Keratinocyte (primary cell): Measurements from ENCODE around the gene CCDC54. TPM values are rescaled to one million over a fixed set of nuclear protein-coding genes. Genes with fewer than 3 reads are reported as not detected.

Source experiments
- DNase-seq: peaks from one replicate; pipeline ENCODE4 v3.0.0-alpha.2; 2011; ENCODE audit warnings: low read depth, missing footprints, low spot score
- FAIRE-seq: peaks from 2 replicates; lab custom pipeline; 2011; peaks lifted over from hg19 to GRCh38; lab: Jason Lieb, UNC
- H2AFZ ChIP-seq: 2 replicates; pipeline ENCODE4 v1.6.0; 2012; ENCODE audit warnings: low read length, control low read depth, inconsistent platforms; ENCODE audit not compliant: control insufficient read depth
- H3K27ac ChIP-seq: 2 replicates; pipeline ENCODE4 v1.5.1; 2011; ENCODE audit warnings: low read length; ENCODE audit not compliant: control insufficient read depth, insufficient read depth
- H3K27me3 ChIP-seq: 3 replicates; pipeline ENCODE4 v1.6.0; 2011; ENCODE audit warnings: low read length; ENCODE audit not compliant: control insufficient read depth, insufficient read depth; ENCODE audit errors: extremely low read depth
- H3K36me3 ChIP-seq, 2 experiments: 2 replicates in 1 of 2; 3 replicates in 1 of 2; pipeline ENCODE4 v1.5.1; 2011; ENCODE audit warnings: low read length in 2 of 2, mild to moderate bottlenecking in 1 of 2; ENCODE audit not compliant: control insufficient read depth in 2 of 2, insufficient read depth in 2 of 2; ENCODE audit errors: extremely low read depth in 1 of 2
- H3K4me1 ChIP-seq: 3 replicates; pipeline ENCODE4 v1.5.1; 2011; ENCODE audit warnings: low read length; ENCODE audit not compliant: control insufficient read depth, insufficient read depth; ENCODE audit errors: extremely low read depth
- H3K4me2 ChIP-seq: 3 replicates; pipeline ENCODE4 v1.6.0; 2011; ENCODE audit warnings: low read depth, low read length; ENCODE audit not compliant: control insufficient read depth, insufficient read depth; ENCODE audit errors: extremely low read depth
- H3K4me3 ChIP-seq, 3 experiments: fragments of 200-600 bp in 1 of 3; sonication (generic) in 1 of 3; 2 replicates in 2 of 3; 3 replicates in 1 of 3; pipeline ENCODE4 v1.5.1; 2011 to 2016; ENCODE audit warnings: low read length in 3 of 3, mild to moderate bottlenecking in 3 of 3, control low read depth in 2 of 3, inconsistent platforms in 1 of 3, low read depth in 1 of 3, mixed read lengths in 1 of 3, mixed run types in 1 of 3, moderate library complexity in 1 of 3; ENCODE audit not compliant: control insufficient read depth in 2 of 3, insufficient read depth in 2 of 3; ENCODE audit errors: extremely low read depth in 1 of 3
- H3K79me2 ChIP-seq: 2 replicates; pipeline ENCODE4 v1.6.0; 2012; ENCODE audit warnings: low read length; ENCODE audit not compliant: control insufficient read depth, insufficient read depth
- H3K9ac ChIP-seq: 3 replicates; pipeline ENCODE4 v1.6.0; 2011; ENCODE audit warnings: low read length; ENCODE audit not compliant: control insufficient read depth, insufficient read depth; ENCODE audit errors: extremely low read depth
- H3K9me1 ChIP-seq: 3 replicates; pipeline ENCODE4 v1.6.0; 2011; ENCODE audit warnings: low read length; ENCODE audit not compliant: control insufficient read depth, insufficient read depth; ENCODE audit errors: extremely low read depth
- H3K9me3 ChIP-seq: 2 replicates; pipeline ENCODE4 v1.5.1; 2012; ENCODE audit warnings: low read depth, low read length; ENCODE audit not compliant: control insufficient read depth
- H4K20me1 ChIP-seq: 3 replicates; pipeline ENCODE4 v1.6.0; 2011; ENCODE audit warnings: low read length; ENCODE audit not compliant: control insufficient read depth, insufficient read depth; ENCODE audit errors: extremely low read depth
- EZH2 ChIP-seq: IDR thresholded peaks from one replicate; pipeline ENCODE4 v1.6.1; 2012; ENCODE audit warnings: inconsistent platforms, mild to moderate bottlenecking, low read length, moderate library complexity
- dilution Hi-C: fragments of 300-500 bp; cut with MboI; formaldehyde crosslinking; loops from one replicate; pipeline ENCODE4 v1.7.0; 2020; ENCODE audit warnings: low sequenced_read_pairs; ENCODE audit not compliant: extremely low pct_ligation_motif_present
- polyA plus RNA-seq, 5 experiments: library from polyadenylated mRNA; depleted of rRNA in 3 of 5; stranded (reverse) in 3 of 5; stranded (forward) in 1 of 5; unstranded in 1 of 5; fragments of >200 nt; gene quantifications; 1 replicate in 1 of 5; 2 replicates in 3 of 5; 3 replicates in 1 of 5; pipeline versions ENCODE4 v1.2.1 to v1.2.3, GENCODE V29; 2011 to 2012; ENCODE audit warnings: missing spikeins in 2 of 5, low read depth in 1 of 5, low replicate concordance in 1 of 5
- TF ChIP-seq, protein P1 (sequence below), 3 experiments: IDR thresholded peaks in 1 of 3; conservative IDR thresholded peaks in 1 of 3; optimal IDR thresholded peaks in 1 of 3; 2 replicates in 2 of 3; 3 replicates in 1 of 3; pipeline versions ENCODE3 to v1.5.1; 2011; ENCODE audit warnings: low read length in 3 of 3, mild to moderate bottlenecking in 3 of 3, moderate library complexity in 2 of 3, control low read depth in 1 of 3, inconsistent platforms in 1 of 3; ENCODE audit not compliant: insufficient read depth in 2 of 3; ENCODE audit errors: extremely low read depth in 1 of 3

CCDC54 gene
- polyA plus RNA-seq, 1 donor (not counting 4 experiments of a cell fraction or from before 2014, with no cell fraction given): not detected

DNA sequence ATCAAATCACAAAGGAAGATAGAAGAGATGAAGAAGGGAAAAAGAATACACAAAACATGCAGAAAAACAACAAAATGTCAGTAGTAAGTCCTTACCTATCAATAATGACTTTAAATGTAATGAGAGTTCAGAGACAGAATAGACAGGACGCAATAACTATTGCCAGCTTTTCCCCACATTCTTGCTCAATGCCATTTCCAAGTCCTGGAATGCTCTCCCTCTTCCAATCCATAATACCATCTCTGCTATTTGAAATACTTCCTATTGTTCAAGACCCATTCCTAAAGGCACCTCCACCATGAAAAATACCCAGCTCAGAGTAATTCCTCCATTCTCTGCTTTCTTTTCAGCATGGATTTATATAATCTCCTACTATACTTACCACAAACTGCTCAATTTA is 33.4 kb downstream of the CCDC54 start:
- Histone ChIP-seq H3K27me3 (no peaks in the 10 kb centered on the region), H3K9me3 (peaks cover 2% of the 10 kb centered on the region), H2AFZ (no peak overlapping the region), H3K9me1 (no peaks in the 10 kb centered on the region), H3K4me3 (no peak overlapping the region), H3K9ac (no peak overlapping the region), H3K27ac (no peak overlapping the region), H3K4me1 (no peaks in the 10 kb centered on the region), H3K4me2 (no peak overlapping the region), H3K36me3 (no peaks in the 10 kb centered on the region), H3K79me2 (no peaks in the 10 kb centered on the region), H4K20me1 (no peaks in the 10 kb centered on the region)
- no peak for TF ChIP-seq EZH2
- TF ChIP-seq, protein P1, sequence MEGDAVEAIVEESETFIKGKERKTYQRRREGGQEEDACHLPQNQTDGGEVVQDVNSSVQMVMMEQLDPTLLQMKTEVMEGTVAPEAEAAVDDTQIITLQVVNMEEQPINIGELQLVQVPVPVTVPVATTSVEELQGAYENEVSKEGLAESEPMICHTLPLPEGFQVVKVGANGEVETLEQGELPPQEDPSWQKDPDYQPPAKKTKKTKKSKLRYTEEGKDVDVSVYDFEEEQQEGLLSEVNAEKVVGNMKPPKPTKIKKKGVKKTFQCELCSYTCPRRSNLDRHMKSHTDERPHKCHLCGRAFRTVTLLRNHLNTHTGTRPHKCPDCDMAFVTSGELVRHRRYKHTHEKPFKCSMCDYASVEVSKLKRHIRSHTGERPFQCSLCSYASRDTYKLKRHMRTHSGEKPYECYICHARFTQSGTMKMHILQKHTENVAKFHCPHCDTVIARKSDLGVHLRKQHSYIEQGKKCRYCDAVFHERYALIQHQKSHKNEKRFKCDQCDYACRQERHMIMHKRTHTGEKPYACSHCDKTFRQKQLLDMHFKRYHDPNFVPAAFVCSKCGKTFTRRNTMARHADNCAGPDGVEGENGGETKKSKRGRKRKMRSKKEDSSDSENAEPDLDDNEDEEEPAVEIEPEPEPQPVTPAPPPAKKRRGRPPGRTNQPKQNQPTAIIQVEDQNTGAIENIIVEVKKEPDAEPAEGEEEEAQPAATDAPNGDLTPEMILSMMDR (optimal IDR thresholded peaks at IDR 0.05 in 1 of 3, IDR thresholded peaks at IDR 0.05 in 1 of 3, conservative IDR thresholded peaks at IDR 0.05 in 1 of 3; ENCODE audit: extremely low read depth in 1 of 3, insufficient read depth in 2 of 3, low read length in 3 of 3): no peak
- DNase-seq: no peak
- no peak for FAIRE-seq
- dilution Hi-C loops: no loop called here

DNA sequence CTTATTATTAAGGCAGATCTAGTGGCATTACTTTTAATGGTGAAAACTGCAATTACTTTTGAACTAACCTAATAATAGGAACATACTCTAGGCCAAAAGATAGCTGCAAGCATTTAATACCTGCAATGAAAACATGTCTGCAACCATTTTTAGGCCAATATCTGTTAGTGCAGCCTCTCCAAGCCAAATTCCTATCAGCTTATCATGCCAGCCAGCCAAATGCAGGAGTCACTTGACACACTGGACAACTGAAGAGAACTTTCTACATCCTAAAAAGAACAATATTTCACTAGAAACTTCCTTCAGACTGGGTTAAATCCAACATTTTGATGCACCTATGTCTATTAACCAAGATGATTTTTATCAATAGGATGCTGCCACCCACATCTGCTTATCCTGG is 33.8 kb downstream of the CCDC54 start:
- no peak overlapping the region for H3K4me2 ChIP-seq
- FAIRE-seq: no peak
- TF ChIP-seq, protein P1 (optimal IDR thresholded peaks at IDR 0.05 in 1 of 3, IDR thresholded peaks at IDR 0.05 in 1 of 3, conservative IDR thresholded peaks at IDR 0.05 in 1 of 3; ENCODE audit: extremely low read depth in 1 of 3, insufficient read depth in 2 of 3, low read length in 3 of 3): no peak
- TF ChIP-seq EZH2: no peak
- H3K27me3 ChIP-seq: no peaks in the 10 kb centered on the region
- no peaks in the 10 kb centered on the region for H3K36me3 ChIP-seq
- DNase-seq: no peak
- H4K20me1 ChIP-seq: no peaks in the 10 kb centered on the region
- H3K9me1 ChIP-seq: no peaks in the 10 kb centered on the region
- no peaks in the 10 kb centered on the region for H3K4me1 ChIP-seq
- H3K79me2 ChIP-seq: no peaks in the 10 kb centered on the region
- dilution Hi-C loops: no loop called here
- no peak overlapping the region for H3K4me3 ChIP-seq
- no peak overlapping the region for H3K9ac ChIP-seq
- H2AFZ ChIP-seq: no peak overlapping the region
- H3K27ac ChIP-seq: no peak overlapping the region
- H3K9me3 ChIP-seq: peaks cover 2% of the 10 kb centered on the region
